Ishikawa (cell line): ENCODE measurements around the gene SSH2.

Experiments
- CEBPB ChIP-seq: IDR thresholded peaks from 2 replicates; pipeline ENCODE4 v1.6.1; 2012
- CREB1 ChIP-seq: IDR thresholded peaks from 2 replicates; pipeline ENCODE4 v1.6.1; 2012; ENCODE audit warnings: low read depth
- EGR1 ChIP-seq: IDR thresholded peaks from 2 replicates; pipeline ENCODE4 v1.6.1; 2012
- EP300 ChIP-seq: IDR thresholded peaks from 2 replicates; pipeline ENCODE4 v1.6.1; 2012; ENCODE audit warnings: borderline replicate concordance
- FOXM1 ChIP-seq: IDR thresholded peaks from 2 replicates; pipeline ENCODE4 v1.6.1; 2012; ENCODE audit warnings: low read depth, borderline replicate concordance
- MAX ChIP-seq: IDR thresholded peaks from 2 replicates; pipeline ENCODE4 v1.6.1; 2012
- NFIC ChIP-seq: IDR thresholded peaks from 2 replicates; pipeline ENCODE4 v1.6.1; 2012
- RAD21 ChIP-seq: IDR thresholded peaks from 2 replicates; pipeline ENCODE4 v1.6.1; 2012; ENCODE audit warnings: low read depth
- TAF1 ChIP-seq: IDR thresholded peaks from 2 replicates; pipeline ENCODE4 v1.6.1; 2012; ENCODE audit warnings: low read depth, mild to moderate bottlenecking
- TCF12 ChIP-seq: IDR thresholded peaks from 2 replicates; pipeline ENCODE4 v1.6.1; 2012; ENCODE audit warnings: low read depth
- TEAD4 ChIP-seq: IDR thresholded peaks from 2 replicates; pipeline ENCODE4 v1.6.1; 2012
- USF1 ChIP-seq: IDR thresholded peaks from 2 replicates; pipeline ENCODE4 v1.6.1; 2012
- YY1 ChIP-seq: IDR thresholded peaks from 2 replicates; pipeline ENCODE4 v1.6.1; 2012; ENCODE audit warnings: low read depth
- ZBTB7A ChIP-seq: IDR thresholded peaks from 2 replicates; pipeline ENCODE4 v1.6.1; 2012; ENCODE audit warnings: low read depth
- TF ChIP-seq, protein P1 (sequence below): IDR thresholded peaks from 2 replicates; pipeline ENCODE4 v1.6.1; 2012; ENCODE audit warnings: low read depth, mild to moderate bottlenecking

Gene SSH2

GRCh38 chr17:29608986-29609385 lies 321.0 kb downstream of the SSH2 start:
- no peak for TF ChIP-seq EP300
- TF ChIP-seq TAF1: no peak
- no peak for TF ChIP-seq CEBPB
- no peak for TF ChIP-seq EGR1
- TF ChIP-seq FOXM1: no peak
- TF ChIP-seq CREB1: no peak
- no peak for TF ChIP-seq TEAD4
- TF ChIP-seq, protein P1, sequence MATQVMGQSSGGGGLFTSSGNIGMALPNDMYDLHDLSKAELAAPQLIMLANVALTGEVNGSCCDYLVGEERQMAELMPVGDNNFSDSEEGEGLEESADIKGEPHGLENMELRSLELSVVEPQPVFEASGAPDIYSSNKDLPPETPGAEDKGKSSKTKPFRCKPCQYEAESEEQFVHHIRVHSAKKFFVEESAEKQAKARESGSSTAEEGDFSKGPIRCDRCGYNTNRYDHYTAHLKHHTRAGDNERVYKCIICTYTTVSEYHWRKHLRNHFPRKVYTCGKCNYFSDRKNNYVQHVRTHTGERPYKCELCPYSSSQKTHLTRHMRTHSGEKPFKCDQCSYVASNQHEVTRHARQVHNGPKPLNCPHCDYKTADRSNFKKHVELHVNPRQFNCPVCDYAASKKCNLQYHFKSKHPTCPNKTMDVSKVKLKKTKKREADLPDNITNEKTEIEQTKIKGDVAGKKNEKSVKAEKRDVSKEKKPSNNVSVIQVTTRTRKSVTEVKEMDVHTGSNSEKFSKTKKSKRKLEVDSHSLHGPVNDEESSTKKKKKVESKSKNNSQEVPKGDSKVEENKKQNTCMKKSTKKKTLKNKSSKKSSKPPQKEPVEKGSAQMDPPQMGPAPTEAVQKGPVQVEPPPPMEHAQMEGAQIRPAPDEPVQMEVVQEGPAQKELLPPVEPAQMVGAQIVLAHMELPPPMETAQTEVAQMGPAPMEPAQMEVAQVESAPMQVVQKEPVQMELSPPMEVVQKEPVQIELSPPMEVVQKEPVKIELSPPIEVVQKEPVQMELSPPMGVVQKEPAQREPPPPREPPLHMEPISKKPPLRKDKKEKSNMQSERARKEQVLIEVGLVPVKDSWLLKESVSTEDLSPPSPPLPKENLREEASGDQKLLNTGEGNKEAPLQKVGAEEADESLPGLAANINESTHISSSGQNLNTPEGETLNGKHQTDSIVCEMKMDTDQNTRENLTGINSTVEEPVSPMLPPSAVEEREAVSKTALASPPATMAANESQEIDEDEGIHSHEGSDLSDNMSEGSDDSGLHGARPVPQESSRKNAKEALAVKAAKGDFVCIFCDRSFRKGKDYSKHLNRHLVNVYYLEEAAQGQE: no peak
- no peak for TF ChIP-seq MAX
- no peak for TF ChIP-seq TCF12
- TF ChIP-seq YY1: no peak
- TF ChIP-seq RAD21: no peak
- TF ChIP-seq NFIC: no peak
- no peak for TF ChIP-seq USF1
- TF ChIP-seq ZBTB7A: no peak

GRCh38 chr17:29607557-29608195 lies 322.4 kb downstream of the SSH2 start:
- TF ChIP-seq TAF1 (no peak), USF1 (no peak), TEAD4 (no peak), NFIC (no peak), TCF12 (no peak), ZBTB7A (no peak), FOXM1 (no peak), EGR1 (no peak), MAX (no peak)

DNA sequence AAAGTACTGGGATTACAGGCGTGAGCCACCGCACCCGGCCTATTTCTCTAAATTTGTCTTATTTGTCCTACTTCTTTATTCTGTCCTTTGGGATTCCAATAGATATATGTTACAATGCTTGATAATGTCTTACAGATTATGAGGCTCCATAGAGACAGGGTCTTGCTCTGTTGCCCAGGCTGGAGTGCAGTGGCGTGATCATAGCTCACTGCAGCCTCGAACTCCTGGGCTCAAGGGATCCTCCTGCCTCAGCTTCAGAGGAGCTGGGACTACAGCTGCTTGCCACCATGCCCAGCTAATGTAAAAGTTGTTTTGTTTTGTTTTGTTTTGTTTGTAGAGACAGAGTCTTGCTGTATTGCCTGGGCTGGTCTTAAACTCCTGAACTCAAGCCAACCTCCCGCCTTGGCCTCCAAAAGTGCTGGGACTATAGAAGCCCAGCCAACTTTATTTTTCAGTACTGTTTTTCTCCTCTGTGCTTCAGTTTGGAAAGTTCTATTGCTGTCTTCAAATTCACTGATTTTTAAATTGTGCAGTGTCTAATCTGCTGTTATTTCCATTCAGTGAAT lies 326.8 kb downstream of the SSH2 start:
- no peak for TF ChIP-seq TEAD4
- no peak for TF ChIP-seq RAD21
- TF ChIP-seq CREB1: no peak
- no peak for TF ChIP-seq FOXM1

GRCh38 chr17:29597361-29598172 lies 332.5 kb downstream of the SSH2 start:
- peak; percentile 46; the same call in 1 of the 2 replicates for TF ChIP-seq NFIC
- TF ChIP-seq CREB1: no peak
- TF ChIP-seq TEAD4: 0 out of 2 replicates have a peak, but pooled peaks have one; percentile 23

GRCh38 chr17:29596811-29597210 lies 333.2 kb downstream of the SSH2 start:
- TF ChIP-seq USF1: no peak
- TF ChIP-seq EP300: no peak
- no peak for TF ChIP-seq EGR1
- no peak for TF ChIP-seq CREB1
- no peak for TF ChIP-seq CEBPB
- no peak for TF ChIP-seq FOXM1
- TF ChIP-seq, protein P1: no peak
- no peak for TF ChIP-seq TAF1
- no peak for TF ChIP-seq MAX
- TF ChIP-seq TEAD4: no peak
- no peak for TF ChIP-seq TCF12
